Measurements from ENCODE around the gene RALGAPA1. TPM values are rescaled to one million over a fixed set of nuclear protein-coding genes. Genes with fewer than 3 reads are reported as not detected.

The RALGAPA1 gene
- total RNA-seq, 1 experiment from 2014 or later, result 31.7 TPM

DNA sequence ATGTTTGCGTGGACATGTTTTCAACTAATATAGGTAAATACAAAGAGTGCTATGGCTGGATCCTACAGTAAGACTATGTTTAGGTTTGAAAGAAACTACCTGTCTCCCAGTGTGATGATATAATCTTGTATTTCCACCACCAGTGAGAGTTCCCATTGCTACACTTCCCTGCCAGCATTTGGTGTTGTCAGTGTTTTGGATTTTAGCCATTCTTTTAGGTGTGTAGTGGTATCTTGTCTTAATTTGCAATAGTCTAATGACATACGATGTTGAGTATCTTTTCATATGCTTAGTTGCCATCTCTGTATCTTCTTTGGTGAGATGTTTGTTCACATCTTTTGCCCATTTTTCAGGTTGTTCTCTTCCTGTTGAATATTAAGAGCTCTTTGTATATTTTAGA is 103.5 kb downstream of the RALGAPA1 start:
- DNase-seq (ENCODE audit: low spot score), result no peak
- TF ChIP-seq MYBL2 (CRISPR knock-in tag; IDR thresholded peaks at IDR 0.05) (no peak), ZNF219 (CRISPR knock-in tag; IDR thresholded peaks at IDR 0.05; ENCODE audit: borderline replicate concordance) (no peak), MXD4 (CRISPR knock-in tag; IDR thresholded peaks at IDR 0.05; ENCODE audit: borderline replicate concordance) (no peak), SMAD3 (CRISPR knock-in tag; IDR thresholded peaks at IDR 0.05; ENCODE audit: borderline replicate concordance) (no peak), OVOL2 (CRISPR knock-in tag; IDR thresholded peaks at IDR 0.05; ENCODE audit: borderline replicate concordance) (no peak), HMGA2 (CRISPR knock-in tag; IDR thresholded peaks at IDR 0.05) (no peak), ZNF121 (CRISPR knock-in tag; IDR thresholded peaks at IDR 0.05) (no peak), PRRX2 (CRISPR knock-in tag; IDR thresholded peaks at IDR 0.05) (no peak), GTF2I (CRISPR knock-in tag; conservative IDR thresholded peaks at IDR 0.05) (no peak), SOX15 (CRISPR knock-in tag; IDR thresholded peaks at IDR 0.05) (no peak), NR2C2 (CRISPR knock-in tag; IDR thresholded peaks at IDR 0.05) (no peak), GRHL2 (CRISPR knock-in tag; IDR thresholded peaks at IDR 0.05; ENCODE audit: insufficient replicate concordance, severe bottlenecking) (no peak), ATF1 (CRISPR knock-in tag; IDR thresholded peaks at IDR 0.05) (no peak)
- TF ChIP-seq, protein P1, sequence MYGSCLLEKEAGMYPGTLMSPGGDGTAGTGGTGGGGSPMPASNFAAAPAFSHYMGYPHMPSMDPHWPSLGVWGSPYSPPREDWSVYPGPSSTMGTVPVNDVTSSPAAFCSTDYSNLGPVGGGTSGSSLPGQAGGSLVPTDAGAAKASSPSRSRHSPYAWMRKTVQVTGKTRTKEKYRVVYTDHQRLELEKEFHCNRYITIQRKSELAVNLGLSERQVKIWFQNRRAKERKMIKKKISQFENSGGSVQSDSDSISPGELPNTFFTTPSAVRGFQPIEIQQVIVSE (CRISPR knock-in tag; IDR thresholded peaks at IDR 0.05; ENCODE audit: borderline replicate concordance), result no peak
- TF ChIP-seq, protein P2, sequence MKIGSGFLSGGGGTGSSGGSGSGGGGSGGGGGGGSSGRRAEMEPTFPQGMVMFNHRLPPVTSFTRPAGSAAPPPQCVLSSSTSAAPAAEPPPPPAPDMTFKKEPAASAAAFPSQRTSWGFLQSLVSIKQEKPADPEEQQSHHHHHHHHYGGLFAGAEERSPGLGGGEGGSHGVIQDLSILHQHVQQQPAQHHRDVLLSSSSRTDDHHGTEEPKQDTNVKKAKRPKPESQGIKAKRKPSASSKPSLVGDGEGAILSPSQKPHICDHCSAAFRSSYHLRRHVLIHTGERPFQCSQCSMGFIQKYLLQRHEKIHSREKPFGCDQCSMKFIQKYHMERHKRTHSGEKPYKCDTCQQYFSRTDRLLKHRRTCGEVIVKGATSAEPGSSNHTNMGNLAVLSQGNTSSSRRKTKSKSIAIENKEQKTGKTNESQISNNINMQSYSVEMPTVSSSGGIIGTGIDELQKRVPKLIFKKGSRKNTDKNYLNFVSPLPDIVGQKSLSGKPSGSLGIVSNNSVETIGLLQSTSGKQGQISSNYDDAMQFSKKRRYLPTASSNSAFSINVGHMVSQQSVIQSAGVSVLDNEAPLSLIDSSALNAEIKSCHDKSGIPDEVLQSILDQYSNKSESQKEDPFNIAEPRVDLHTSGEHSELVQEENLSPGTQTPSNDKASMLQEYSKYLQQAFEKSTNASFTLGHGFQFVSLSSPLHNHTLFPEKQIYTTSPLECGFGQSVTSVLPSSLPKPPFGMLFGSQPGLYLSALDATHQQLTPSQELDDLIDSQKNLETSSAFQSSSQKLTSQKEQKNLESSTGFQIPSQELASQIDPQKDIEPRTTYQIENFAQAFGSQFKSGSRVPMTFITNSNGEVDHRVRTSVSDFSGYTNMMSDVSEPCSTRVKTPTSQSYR (CRISPR knock-in tag; IDR thresholded peaks at IDR 0.05), result no peak
- TF ChIP-seq, protein P3, sequence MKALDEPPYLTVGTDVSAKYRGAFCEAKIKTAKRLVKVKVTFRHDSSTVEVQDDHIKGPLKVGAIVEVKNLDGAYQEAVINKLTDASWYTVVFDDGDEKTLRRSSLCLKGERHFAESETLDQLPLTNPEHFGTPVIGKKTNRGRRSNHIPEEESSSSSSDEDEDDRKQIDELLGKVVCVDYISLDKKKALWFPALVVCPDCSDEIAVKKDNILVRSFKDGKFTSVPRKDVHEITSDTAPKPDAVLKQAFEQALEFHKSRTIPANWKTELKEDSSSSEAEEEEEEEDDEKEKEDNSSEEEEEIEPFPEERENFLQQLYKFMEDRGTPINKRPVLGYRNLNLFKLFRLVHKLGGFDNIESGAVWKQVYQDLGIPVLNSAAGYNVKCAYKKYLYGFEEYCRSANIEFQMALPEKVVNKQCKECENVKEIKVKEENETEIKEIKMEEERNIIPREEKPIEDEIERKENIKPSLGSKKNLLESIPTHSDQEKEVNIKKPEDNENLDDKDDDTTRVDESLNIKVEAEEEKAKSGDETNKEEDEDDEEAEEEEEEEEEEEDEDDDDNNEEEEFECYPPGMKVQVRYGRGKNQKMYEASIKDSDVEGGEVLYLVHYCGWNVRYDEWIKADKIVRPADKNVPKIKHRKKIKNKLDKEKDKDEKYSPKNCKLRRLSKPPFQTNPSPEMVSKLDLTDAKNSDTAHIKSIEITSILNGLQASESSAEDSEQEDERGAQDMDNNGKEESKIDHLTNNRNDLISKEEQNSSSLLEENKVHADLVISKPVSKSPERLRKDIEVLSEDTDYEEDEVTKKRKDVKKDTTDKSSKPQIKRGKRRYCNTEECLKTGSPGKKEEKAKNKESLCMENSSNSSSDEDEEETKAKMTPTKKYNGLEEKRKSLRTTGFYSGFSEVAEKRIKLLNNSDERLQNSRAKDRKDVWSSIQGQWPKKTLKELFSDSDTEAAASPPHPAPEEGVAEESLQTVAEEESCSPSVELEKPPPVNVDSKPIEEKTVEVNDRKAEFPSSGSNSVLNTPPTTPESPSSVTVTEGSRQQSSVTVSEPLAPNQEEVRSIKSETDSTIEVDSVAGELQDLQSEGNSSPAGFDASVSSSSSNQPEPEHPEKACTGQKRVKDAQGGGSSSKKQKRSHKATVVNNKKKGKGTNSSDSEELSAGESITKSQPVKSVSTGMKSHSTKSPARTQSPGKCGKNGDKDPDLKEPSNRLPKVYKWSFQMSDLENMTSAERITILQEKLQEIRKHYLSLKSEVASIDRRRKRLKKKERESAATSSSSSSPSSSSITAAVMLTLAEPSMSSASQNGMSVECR (CRISPR knock-in tag; IDR thresholded peaks at IDR 0.05; ENCODE audit: borderline replicate concordance), result no peak
- TF ChIP-seq, protein P4, sequence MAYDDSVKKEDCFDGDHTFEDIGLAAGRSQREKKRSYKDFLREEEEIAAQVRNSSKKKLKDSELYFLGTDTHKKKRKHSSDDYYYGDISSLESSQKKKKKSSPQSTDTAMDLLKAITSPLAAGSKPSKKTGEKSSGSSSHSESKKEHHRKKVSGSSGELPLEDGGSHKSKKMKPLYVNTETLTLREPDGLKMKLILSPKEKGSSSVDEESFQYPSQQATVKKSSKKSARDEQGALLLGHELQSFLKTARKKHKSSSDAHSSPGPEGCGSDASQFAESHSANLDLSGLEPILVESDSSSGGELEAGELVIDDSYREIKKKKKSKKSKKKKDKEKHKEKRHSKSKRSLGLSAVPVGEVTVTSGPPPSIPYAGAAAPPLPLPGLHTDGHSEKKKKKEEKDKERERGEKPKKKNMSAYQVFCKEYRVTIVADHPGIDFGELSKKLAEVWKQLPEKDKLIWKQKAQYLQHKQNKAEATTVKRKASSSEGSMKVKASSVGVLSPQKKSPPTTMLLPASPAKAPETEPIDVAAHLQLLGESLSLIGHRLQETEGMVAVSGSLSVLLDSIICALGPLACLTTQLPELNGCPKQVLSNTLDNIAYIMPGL (CRISPR knock-in tag; IDR thresholded peaks at IDR 0.05), result no peak
- ChIA-PET POLR2A (no interaction called here), CTCF (no interaction called here)
- Mint-ChIP-seq H3K27me3 (ENCODE audit: low read depth) (no peaks in the 10 kb centered on the region), H3K27ac (no peak overlapping the region), H3K9me3 (no peaks in the 10 kb centered on the region), H3K36me3 (peaks cover 3% of the 10 kb centered on the region; the same call in 1 of the 2 replicates), H3K4me3 (no peak overlapping the region), H3K4me1 (no peaks in the 10 kb centered on the region)
- ATAC-seq, result no peak

Measured in WTC11 (cell line).